GM12865 (cell line): Measurements from ENCODE around the gene CMTM5.
"Not testable (repeated sequence)": the region's sequence is repeated elsewhere in the genome, so short reads cannot be mapped to it uniquely, and the experiment has no call there.

Source experiments
- DNase-seq: peaks from one replicate; pipeline ENCODE4 v3.0.0; 2010; ENCODE audit warnings: low read depth
- H3K4me3 ChIP-seq: 2 replicates; pipeline ENCODE4 v1.5.1; 2011; ENCODE audit warnings: mild to moderate bottlenecking, low read depth, low read length, control low read depth
- TF ChIP-seq, protein P1 (sequence below): IDR thresholded peaks from 2 replicates; pipeline ENCODE4 v1.5.1; 2011; ENCODE audit warnings: low read length, control low read depth, low read depth, inconsistent platforms; ENCODE audit not compliant: insufficient read depth; ENCODE audit errors: missing control alignments

CMTM5 gene

DNA sequence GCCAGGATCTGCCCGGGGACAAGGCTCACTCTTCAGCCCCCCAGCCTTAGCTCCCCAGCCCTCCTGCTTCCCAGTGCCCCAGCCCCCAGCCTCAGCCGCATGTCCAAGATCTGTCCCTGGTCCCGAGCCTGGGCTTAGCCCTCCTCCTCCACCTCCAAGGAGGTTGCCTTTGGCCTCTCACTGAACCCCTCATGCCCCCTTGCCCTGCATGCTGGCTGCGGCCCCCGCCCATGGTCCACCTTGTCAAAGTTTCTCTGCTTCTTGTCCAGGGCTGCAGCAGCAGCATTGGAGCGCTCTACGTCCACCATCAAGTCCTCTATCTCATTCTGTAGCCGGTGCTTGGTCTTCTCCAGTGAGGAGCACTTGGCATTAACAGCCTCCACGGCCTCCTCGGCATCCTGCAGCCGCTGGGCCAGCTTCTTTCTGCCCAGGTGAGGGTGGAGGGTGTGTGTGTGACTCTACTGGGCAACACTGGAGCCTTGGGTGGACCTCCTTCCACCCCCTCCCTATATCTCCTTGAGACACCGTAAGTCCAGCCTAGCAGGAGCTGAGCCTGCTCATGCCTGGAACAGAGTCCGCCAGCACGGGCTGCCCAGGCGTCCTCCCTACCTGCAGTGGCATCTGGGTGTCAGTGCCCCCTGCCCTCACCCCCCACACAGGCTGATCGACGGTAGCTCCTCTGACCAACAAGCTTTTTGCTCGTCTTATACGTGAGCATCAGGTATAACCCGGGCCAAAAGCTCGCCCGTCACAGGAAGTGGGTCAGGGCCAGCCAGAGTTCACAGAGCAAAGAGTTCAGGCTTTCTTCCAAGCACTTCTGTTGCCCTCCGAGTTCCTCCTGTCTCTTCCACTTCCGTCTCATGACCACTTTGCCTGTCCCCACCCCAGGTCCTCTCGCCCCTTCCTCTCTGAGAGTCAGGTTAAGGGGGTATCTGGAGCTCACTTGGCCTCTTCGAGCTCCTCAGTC lies 11.4 kb downstream of the CMTM5 start:
- no peak overlapping the region for H3K4me3 ChIP-seq
- TF ChIP-seq, protein P1, sequence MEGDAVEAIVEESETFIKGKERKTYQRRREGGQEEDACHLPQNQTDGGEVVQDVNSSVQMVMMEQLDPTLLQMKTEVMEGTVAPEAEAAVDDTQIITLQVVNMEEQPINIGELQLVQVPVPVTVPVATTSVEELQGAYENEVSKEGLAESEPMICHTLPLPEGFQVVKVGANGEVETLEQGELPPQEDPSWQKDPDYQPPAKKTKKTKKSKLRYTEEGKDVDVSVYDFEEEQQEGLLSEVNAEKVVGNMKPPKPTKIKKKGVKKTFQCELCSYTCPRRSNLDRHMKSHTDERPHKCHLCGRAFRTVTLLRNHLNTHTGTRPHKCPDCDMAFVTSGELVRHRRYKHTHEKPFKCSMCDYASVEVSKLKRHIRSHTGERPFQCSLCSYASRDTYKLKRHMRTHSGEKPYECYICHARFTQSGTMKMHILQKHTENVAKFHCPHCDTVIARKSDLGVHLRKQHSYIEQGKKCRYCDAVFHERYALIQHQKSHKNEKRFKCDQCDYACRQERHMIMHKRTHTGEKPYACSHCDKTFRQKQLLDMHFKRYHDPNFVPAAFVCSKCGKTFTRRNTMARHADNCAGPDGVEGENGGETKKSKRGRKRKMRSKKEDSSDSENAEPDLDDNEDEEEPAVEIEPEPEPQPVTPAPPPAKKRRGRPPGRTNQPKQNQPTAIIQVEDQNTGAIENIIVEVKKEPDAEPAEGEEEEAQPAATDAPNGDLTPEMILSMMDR: no peak
- no peak for DNase-seq

DNA sequence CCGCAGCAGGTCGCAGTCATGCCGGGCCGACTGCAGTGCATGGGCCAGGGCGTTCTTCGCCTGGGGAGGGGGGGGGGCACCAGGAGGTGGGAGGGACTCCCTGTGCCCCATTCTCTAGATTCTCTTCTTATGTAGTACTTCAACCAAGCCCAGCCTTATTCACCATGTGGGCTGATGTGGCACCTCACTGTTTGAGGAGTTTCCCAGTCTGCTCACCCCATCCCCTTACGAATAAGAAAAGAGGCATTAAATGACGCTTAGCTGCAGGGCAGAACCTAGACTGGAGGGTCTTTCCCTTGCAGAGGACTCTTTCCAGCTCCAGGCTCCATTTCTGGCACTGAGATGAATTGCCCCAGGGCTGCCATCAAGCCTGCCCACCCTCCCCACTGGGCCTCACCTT lies 12.2 kb downstream of the CMTM5 start:
- TF ChIP-seq, protein P1: no peak

DNA sequence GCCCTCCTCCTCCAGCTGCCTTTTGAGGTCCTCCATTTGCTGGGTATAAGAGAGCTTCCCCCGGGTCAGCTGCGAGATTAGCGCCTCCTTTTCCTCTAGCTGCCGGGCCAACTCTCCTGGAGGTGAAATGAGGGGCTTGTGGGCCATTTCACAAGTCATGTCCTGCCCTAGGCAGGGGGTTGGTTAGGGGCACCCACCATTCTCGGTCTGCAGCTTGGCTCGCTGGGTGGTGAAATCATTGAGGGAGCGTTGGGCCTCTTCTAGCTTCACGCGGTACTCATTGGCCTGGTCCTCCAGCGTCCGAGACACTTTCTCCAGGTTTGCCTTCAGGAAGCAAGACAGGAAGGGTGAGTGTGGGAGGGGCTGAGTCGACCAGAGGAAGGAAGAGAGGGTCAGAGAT lies 12.6 kb downstream of the CMTM5 start:
- TF ChIP-seq, protein P1: no peak
- no peak for DNase-seq
- no peak overlapping the region for H3K4me3 ChIP-seq

More for the DNA sequence above, 12.2 kb downstream of the CMTM5 start:
- no peak for DNase-seq
- no peak overlapping the region for H3K4me3 ChIP-seq

GRCh38 chr14:23389871-23390270 lies 13.0 kb downstream of the CMTM5 start:
- not testable (repeated sequence) for H3K4me3 ChIP-seq

GRCh38 chr14:23392613-23393012 lies 15.8 kb downstream of the CMTM5 start:
- no peak for DNase-seq
- TF ChIP-seq, protein P1: no peak
- H3K4me3 ChIP-seq: no peak overlapping the region

More at GRCh38 chr14:23389871-23390270, 13.0 kb downstream of the CMTM5 start:
- not testable (repeated sequence) for DNase-seq

DNA sequence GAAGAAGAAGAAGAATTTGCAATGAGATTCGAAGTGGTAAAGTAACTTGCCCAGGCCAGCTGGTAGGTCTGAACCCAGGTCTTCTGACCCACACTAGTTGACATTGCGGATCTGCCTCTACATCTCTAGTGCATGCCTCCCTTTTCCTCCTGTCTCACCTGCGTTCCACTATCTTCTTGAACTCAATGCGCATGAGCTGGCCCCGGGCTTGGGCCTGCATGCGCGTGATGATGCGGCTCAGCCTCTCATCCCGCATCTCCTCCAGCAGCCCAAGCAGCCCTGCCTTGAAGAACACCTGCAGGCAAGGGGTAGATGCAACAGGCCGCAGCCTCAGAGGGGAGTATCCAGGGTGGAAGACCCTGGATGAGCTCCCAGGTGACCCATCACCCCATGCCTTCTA lies 19.3 kb downstream of the CMTM5 start:
- TF ChIP-seq, protein P1: no peak
- no peak overlapping the region for H3K4me3 ChIP-seq
- no peak for DNase-seq

DNA sequence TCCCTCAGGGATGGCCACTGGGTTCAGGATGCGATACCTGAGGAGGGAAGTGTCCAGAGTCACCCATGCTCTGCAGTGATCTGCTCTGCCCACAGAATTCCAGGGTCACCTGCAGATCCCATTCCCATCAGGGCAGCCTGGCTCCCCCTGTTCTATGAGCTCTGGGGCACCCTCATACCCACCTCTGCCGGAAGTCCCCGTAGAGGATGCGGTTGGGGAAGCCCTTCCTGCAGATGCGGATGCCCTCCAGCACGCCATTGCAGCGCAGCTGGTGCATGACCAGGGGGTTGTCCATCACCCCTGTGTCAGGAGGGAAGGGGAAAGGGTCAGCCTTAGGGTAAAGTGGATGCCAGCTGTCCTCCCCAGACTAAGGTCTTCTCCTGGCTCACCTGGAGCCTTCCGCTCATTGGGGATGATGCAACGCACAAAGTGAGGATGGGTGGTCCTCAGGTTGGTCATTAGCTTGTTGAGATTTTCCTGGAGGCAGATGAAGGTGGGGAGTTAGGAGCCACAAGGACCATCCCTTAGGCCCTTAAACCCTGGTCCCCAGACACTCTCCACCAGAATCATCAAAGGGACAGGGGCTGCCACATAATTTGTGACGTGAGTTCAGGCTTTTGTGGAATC lies 20.0 kb downstream of the CMTM5 start:
- DNase-seq: no peak
- TF ChIP-seq, protein P1: no peak

More for the DNA sequence above, 20.0 kb downstream of the CMTM5 start:
- no peak overlapping the region for H3K4me3 ChIP-seq
